BE2C (cell line): ENCODE data around the gene GRID1.

Experiments
- DNase-seq: peaks from one replicate; pipeline ENCODE4 v3.0.0-alpha.2; 2020
- H3K27me3 ChIP-seq: fragments of 250-450 bp; sonication (Bioruptor Pico); 2 replicates; pipeline ENCODE4 v1.5.1; 2020; ENCODE audit warnings: mild to moderate bottlenecking
- H3K36me3 ChIP-seq: fragments of 250-450 bp; sonication (Bioruptor Pico); 2 replicates; pipeline ENCODE4 v1.5.1; 2020; ENCODE audit warnings: mild to moderate bottlenecking
- H3K4me1 ChIP-seq: fragments of 250-450 bp; sonication (Bioruptor Pico); 2 replicates; pipeline ENCODE4 v1.5.1; 2020
- H3K4me3 ChIP-seq: 2 replicates; pipeline ENCODE4 v1.5.1; 2011; ENCODE audit warnings: low read depth, low read length
- H3K9me3 ChIP-seq: fragments of 250-450 bp; sonication (Bioruptor Pico); 2 replicates; pipeline ENCODE4 v1.5.1; 2020
- TF ChIP-seq, protein P1 (sequence below): IDR thresholded peaks from 2 replicates; pipeline ENCODE4 v1.5.1; 2012; ENCODE audit warnings: mild to moderate bottlenecking, low read depth, low read length

The GRID1 gene

DNA sequence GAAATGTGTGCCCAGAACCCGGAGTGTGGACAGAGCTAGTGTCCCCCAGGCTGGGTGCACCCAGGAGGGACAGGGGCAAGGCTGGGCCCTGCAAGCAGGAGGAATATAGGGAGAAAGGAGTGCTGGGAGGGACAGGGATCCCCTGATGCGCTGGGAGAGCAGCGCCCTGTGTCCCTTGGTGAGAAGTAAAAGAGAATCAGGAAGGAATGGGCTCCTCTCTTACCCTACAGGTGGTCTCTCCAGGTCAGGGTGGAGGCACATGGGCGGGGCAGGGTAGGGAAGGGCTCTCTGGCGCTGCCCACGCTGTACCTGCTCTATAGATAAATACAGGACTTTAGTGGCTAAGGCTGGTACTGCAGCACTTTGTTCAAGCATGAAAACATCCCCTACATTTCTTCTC, 753.8 kb downstream of the GRID1 start:
- Histone ChIP-seq H3K4me3 (no peak overlapping the region), H3K36me3 (no peaks in the 10 kb centered on the region; the same call in 1 of the 2 replicates), H3K4me1 (no peaks in the 10 kb centered on the region), H3K27me3 (no peaks in the 10 kb centered on the region), H3K9me3 (no peaks in the 10 kb centered on the region)
- no peak for DNase-seq
- TF ChIP-seq, protein P1, sequence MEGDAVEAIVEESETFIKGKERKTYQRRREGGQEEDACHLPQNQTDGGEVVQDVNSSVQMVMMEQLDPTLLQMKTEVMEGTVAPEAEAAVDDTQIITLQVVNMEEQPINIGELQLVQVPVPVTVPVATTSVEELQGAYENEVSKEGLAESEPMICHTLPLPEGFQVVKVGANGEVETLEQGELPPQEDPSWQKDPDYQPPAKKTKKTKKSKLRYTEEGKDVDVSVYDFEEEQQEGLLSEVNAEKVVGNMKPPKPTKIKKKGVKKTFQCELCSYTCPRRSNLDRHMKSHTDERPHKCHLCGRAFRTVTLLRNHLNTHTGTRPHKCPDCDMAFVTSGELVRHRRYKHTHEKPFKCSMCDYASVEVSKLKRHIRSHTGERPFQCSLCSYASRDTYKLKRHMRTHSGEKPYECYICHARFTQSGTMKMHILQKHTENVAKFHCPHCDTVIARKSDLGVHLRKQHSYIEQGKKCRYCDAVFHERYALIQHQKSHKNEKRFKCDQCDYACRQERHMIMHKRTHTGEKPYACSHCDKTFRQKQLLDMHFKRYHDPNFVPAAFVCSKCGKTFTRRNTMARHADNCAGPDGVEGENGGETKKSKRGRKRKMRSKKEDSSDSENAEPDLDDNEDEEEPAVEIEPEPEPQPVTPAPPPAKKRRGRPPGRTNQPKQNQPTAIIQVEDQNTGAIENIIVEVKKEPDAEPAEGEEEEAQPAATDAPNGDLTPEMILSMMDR = no peak; the same call in 1 of the 2 replicates

DNA sequence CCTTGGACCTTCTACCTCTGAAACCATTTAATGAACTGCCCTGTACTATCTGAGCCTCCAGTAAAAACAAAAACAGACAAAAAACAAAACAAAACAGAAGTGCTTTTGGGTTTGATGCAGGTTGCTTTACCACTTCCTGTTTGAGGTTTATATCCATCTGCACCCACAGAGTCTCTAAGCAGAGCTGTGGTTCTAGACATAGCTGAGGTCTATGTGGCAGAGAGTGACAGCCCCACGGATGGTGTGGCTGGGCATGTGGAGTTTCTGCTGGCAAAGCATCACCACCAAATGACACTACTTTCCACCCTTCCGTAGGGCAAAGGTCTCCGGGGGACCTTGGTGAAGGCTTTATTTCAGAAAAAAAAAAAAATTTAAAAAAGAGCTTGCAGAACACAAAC, 754.2 kb downstream of the GRID1 start:
- DNase-seq = no peak
- Histone ChIP-seq H3K9me3 (no peaks in the 10 kb centered on the region), H3K36me3 (no peaks in the 10 kb centered on the region; the same call in 1 of the 2 replicates), H3K27me3 (no peaks in the 10 kb centered on the region), H3K4me1 (no peaks in the 10 kb centered on the region), H3K4me3 (no peak overlapping the region)
- TF ChIP-seq, protein P1 = no peak

DNA sequence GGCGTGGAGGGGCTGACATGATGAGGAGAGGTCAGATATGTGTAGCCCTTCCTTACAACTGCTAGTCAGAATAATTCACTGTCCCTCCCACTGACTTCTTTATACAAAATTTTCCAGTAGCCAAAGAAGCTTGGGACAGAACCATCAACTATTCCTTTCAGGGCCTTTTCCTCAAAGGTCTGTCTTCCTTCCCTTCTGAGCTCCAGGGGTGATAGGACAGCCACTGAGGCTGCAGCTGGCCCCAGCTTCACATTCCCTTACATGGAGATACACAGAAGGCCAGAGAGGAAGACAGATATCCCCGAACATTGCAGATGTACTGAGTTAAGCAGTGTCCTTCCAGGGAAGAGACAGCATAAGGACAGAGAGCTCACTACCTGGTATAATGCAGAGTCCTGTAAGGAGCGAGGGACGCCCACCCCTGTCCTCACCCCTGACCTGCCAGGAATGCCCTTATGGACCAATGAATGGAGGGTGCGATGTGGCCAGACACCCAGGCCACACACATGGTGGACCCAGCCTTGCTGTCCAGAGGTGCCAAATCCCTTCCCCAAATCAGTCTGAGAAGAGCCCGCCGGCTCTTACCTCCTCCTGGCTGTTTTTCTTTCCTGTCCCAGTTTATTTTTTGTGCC, 754.7 kb downstream of the GRID1 start:
- H3K4me3 ChIP-seq = no peak overlapping the region
- no peaks in the 10 kb centered on the region for H3K4me1 ChIP-seq
- H3K9me3 ChIP-seq = no peaks in the 10 kb centered on the region
- H3K36me3 ChIP-seq = no peaks in the 10 kb centered on the region; the same call in 1 of the 2 replicates
- DNase-seq = no peak
- TF ChIP-seq, protein P1 = no peak
- no peaks in the 10 kb centered on the region for H3K27me3 ChIP-seq

DNA sequence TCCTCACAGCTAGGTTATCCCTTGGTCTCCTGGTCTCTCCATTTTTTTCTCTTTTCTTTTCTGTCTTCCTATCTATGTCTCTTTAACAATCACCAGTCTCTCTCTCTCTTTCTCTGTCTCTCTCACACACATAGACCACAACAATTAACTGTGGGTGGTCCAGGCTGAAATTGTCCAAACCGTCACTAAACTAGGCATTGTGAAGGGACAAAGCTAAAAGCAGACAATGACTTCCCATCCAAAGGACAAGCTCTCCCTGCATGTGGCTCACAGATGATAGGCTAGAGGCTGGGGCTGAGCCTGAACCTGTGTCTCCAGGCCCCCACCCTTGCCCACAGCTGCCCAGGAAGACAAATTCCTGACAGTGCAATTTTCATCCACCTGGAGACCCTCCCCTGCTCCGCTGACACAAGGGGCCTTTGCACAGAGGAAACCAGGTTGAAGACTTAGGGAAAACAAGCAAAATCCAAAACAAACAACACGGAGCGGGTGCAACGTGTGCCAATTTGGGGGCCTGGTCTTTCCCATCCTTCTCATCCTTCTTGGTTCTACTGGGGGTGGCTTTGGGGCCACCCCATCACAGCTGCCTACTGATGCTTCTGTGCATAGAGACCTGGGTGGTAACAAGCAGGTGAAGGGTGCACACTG, 755.4 kb downstream of the GRID1 start:
- TF ChIP-seq, protein P1 = no peak
- DNase-seq = no peak

DNA sequence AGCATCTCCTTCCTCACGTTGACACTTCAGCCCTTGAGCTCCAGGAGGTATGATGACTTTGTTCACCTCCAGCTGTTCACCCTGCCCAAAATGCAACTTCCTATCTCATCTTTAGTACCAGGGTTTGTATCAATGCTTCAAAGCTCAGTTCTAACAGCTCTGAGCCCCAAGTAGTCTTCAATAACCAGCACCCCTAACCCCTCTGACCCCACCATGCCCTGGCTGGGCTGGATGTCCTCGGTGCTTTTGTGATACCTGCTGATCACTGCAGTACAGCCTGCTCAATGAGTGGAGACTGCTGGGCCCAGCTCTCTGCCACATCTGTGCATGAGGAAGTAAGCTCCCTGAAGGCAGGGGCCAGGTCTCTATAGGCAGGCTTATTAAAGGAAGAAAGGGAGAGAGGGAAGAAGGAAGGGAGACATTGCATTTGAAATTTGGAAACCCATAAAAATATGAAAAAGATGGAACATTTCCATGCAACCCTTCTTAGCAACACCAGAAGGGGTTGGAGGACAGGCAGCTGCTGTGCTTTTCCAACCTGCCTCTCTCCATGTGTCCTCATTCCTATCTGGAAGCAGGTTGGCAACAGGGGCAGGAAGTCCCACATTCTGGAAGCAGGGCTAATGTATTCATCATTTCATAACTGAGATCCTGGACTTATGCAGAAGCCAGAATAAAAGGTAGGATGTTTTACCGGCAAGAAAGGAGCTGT, 756.1 kb downstream of the GRID1 start:
- Histone ChIP-seq H3K4me1 (no peaks in the 10 kb centered on the region), H3K9me3 (no peaks in the 10 kb centered on the region), H3K27me3 (no peaks in the 10 kb centered on the region), H3K36me3 (no peaks in the 10 kb centered on the region; the same call in 1 of the 2 replicates), H3K4me3 (no peak overlapping the region)
- TF ChIP-seq, protein P1 = no peak
- no peak for DNase-seq

More for the DNA sequence above, 755.4 kb downstream of the GRID1 start:
- Histone ChIP-seq H3K4me1 (no peaks in the 10 kb centered on the region), H3K27me3 (no peaks in the 10 kb centered on the region), H3K36me3 (no peaks in the 10 kb centered on the region; the same call in 1 of the 2 replicates), H3K9me3 (no peaks in the 10 kb centered on the region), H3K4me3 (no peak overlapping the region)
